Prostate gland (tissue), 2 donors: ENCODE results near the gene FURIN.

ENCODE experiments used
- POLR2A ChIP-seq: fragments of 450-650 bp; IDR thresholded peaks from one replicate; pipeline ENCODE4 v1.6.1; 2016; ENCODE audit warnings: antibody characterized with exemption, mild to moderate bottlenecking
- TF ChIP-seq, protein P1 (sequence below), 4 experiments: fragments of 200-600 bp in 2 of 4; fragments of 450-650 bp in 2 of 4; sonication (generic) in 2 of 4; IDR thresholded peaks; 1 replicate in 3 of 4; 2 replicates in 1 of 4; pipeline ENCODE4 v1.5.1; 2016 to 2019; ENCODE audit warnings: antibody characterized with exemption in 4 of 4, mild to moderate bottlenecking in 2 of 4, moderate library complexity in 2 of 4

DNA sequence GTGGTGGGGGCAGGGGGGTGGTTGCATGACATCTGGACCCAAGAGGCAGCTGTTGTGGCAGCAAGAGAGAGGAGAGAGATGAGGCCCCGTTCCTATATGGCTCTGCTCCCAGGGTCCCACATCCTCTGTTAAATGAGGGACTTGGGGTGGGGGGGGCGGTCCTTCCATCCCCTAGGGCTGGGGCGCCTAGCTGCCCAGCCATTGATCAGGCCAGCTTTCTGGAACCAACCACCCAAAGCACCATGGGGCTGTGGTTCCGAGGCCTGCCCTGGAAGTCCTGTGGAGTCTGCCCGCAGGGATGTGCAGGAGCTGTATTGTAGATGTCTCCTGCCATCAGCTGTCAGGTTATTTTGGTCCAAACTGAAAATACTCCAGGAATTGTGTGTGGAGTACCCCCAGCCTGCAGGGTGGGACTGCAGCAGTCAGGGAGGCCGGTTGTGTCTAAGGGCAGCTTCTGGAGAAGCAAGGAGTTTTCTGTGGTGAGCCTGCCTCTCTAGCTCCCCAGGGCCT lies 5.2 kb downstream of the FURIN start:
- TF ChIP-seq, protein P1, sequence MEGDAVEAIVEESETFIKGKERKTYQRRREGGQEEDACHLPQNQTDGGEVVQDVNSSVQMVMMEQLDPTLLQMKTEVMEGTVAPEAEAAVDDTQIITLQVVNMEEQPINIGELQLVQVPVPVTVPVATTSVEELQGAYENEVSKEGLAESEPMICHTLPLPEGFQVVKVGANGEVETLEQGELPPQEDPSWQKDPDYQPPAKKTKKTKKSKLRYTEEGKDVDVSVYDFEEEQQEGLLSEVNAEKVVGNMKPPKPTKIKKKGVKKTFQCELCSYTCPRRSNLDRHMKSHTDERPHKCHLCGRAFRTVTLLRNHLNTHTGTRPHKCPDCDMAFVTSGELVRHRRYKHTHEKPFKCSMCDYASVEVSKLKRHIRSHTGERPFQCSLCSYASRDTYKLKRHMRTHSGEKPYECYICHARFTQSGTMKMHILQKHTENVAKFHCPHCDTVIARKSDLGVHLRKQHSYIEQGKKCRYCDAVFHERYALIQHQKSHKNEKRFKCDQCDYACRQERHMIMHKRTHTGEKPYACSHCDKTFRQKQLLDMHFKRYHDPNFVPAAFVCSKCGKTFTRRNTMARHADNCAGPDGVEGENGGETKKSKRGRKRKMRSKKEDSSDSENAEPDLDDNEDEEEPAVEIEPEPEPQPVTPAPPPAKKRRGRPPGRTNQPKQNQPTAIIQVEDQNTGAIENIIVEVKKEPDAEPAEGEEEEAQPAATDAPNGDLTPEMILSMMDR (IDR thresholded peaks at IDR 0.05) = no peak
- no peak for TF ChIP-seq POLR2A
